GM21825 (cell line): ENCODE data around the gene MCFD2.
"Not testable (repeated sequence)": the region's sequence is repeated elsewhere in the genome, so short reads cannot be mapped to it uniquely, and the experiment has no call there.

Source experiments
- ATAC-seq: cut with Tn5 transposase; IDR thresholded peaks from one replicate; pipeline ENCODE4 v1.9.1; 2021; ENCODE audit warnings: mild to moderate bottlenecking, moderate library complexity; ENCODE audit not compliant: unreplicated experiment

The MCFD2 gene

DNA sequence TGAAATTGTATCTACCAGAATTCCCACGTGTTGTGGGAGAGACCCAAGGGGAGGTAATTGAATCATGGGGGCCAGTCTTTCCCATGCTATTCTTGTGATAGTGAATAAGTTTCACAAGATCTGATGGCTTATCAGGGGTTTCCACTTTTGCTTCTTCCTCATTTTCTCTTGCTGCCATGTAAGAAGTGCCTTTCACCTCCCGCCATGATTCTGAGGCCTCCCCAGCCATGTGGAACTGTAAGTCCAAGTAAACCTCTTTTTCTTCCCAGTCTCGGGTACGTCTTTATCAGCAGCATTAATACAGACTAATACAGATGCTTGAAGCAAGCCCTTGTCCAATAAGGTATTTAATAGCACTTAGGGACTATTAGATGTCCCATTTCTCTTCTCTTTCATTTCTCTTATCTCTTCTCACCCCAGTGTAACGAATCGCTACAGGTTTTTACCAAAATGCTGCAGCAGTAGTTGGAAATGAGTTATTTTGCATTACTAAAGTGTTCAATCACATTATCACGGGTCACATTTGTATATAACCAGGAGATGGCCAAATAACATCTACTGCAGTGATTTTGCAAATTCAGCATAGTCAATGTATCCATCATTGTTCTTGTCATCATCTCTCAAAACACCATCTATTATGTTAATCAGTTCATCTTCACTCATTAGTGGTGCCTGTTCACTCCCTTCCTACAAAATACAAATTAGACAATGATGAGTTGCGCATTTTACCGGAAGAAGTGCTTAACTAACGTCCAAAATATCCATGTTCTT is 10.5 kb downstream of the MCFD2 start:
- ATAC-seq: not testable (repeated sequence)

DNA sequence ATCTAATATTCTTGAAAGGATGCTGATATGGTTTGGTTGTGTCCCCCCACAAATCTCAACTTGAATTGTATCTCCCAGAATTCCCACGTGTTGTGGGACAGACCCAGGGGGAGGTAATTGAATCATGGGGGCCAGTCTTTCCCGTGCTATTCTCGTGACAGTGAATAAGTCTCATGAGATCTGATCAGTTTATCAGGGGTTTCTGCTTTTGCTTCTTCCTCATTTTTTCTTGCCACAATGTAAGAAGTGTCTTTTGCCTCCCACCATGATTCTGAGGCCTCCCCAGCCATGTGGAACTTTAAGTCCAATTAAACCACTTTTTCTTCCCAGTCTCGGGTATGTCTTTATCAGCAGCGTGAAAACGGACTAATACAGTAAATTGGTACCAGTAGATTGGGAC is 12.6 kb downstream of the MCFD2 start:
- not testable (repeated sequence) for ATAC-seq

GRCh38 chr2:46902465-46902864 is 13.1 kb downstream of the MCFD2 start:
- ATAC-seq: no peak

- ATAC-seq: no peak
These were observed 14.0 kb downstream of the MCFD2 start for GRCh38 chr2:46901611-46902010.

DNA sequence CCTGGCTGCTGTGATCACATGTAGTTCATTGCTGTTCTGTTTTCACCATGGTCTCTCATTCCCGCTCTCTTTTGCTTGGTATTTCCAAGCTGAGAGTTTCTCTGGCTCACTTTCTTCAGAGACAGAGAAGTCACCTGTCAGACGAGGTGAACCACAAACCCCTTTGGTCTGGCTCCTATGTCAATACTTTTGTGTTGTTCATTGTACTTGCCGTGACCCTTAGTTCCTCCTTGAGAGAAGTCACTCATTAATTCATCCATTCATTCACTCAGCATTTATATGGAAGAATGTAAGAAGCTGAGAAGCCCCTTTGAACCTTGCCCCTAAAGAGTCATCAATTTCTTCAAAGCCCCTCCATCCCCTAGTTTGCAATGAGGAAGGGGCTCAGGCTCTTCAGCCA is 15.2 kb downstream of the MCFD2 start:
- ATAC-seq: no peak

DNA sequence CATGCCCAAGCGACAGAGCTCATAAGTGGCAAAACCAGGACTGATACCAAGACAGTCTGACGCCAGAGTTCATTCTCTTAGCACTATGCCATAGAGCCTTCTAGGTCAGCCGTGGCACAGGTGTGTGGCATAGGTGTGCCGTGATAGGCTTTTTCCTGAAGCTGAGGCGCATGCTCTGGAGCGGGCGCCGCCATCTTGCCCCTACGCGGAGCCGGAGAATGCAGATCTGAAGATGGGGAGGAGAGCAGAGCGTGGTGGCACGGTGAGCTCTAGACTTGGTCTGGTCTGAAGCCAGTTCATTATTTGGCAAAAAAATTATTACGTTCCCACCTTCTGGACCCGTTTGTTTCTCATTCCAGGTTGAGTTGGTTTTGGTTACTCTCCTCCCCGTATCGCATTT is 16.6 kb downstream of the MCFD2 start:
- ATAC-seq: no peak

DNA sequence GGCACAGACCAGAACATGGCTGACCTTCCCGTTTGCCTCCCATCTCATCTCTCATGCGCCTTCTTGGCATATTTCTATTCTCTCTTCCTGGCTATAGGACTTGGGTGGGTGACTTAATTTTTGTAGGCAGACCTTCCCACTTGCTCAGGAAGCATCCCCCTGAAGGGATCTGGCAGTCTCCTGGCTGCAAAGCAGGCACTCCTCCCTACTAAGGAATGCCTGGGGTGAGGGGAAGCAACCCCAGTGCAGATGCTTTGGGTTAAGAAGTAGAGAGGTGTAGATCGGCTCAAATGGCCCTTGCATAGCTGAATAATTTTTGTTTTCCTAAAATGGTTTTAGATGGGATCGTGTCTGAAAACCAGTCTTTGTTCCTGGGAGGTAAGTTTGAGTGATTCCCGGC is 17.6 kb downstream of the MCFD2 start:
- no peak for ATAC-seq

DNA sequence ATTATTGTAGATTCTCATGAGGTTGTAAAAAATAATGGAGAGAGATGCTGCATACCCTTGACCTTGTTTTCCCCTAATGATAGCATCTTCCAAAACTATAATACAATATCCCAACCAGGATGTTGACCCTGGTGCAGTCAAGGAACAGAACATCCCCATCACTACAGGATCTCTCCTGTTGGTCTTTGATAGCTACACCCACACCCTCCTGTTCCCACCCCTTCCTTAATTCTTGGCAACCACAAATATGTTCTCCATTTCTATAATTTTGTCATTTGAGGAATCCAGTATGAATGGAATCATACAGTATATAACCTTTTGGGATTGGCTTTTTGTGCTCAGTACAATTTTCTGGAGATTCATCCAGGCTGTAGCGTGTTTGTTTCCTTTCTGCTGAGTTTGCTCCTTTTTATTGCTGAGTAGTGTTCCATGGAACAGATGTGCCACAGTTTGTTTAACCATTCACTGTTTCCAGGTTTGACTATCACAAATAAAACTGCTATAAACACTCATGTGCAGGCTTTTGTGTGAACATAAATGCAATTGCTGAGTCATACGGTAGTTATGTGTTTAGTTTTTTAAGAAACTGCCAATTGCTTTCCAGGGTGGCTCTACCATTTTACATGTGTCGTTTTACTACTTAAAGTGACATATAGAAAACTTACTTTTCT is 22.2 kb downstream of the MCFD2 start:
- ATAC-seq: no peak

- ATAC-seq: no peak
These were observed 23.6 kb downstream of the MCFD2 start for GRCh38 chr2:46891956-46892553.

GRCh38 chr2:46888421-46888952 is 27.1 kb downstream of the MCFD2 start:
- ATAC-seq: no peak

- no peak for ATAC-seq
These were observed 28.3 kb downstream of the MCFD2 start for GRCh38 chr2:46887028-46887885.

GRCh38 chr2:46886268-46887027 is 29.2 kb downstream of the MCFD2 start:
- no peak for ATAC-seq

DNA sequence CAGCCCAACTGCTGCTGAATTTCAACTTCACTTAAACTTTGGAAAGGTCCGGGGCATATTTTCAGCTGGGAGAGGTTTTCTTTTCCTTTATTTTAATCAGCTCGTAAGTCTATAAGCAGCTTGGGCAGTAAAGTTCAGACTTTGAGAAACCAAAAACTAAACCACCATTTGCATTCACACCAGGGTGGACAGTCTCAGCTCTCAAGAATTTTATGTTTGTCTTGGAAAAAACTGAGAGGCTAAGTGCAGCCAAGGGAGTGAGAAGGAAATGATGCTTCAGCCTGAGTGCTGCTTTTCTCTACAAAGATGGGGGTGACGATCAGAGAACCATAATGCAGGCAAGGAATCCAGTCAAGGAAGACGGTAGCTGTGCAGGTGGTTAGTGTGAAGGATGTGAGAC is 30.2 kb downstream of the MCFD2 start:
- no peak for ATAC-seq

DNA sequence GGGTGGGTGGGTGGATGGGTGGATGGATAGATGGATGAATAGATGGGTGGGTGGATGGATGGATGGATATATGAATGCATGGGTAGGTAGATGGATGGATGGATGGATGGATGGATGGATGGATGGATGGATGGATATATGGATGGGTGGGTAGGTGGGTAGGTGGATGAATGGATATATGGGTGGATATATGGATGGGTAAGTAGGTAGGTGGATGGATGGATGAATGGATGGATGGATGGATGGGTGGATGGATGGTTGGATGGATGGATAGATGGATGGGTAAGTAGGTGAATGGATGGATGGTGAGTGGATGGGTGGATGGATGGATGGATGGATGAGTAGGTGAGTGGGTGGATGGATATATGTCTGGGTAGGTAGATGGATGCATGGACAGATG is 36.1 kb downstream of the MCFD2 start:
- no peak for ATAC-seq

DNA sequence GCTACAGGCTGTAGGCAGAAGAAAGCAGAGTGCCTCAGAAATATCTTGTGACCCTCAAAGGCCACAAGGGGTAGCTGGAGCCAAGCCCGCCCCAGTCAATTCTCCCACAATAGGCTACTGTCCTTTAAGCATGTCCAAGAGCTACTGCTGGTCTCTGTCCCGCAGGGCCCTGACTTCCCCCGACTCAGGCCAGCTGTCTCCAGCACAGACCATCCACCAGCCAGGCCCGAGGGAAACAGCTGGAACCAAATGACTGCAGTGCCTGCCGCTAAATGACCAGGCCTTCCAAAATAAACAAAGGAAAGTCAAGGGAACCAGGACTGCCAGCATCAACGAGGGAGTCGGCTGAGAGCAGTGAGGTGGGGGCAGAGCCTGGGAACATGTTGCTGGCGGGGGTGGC is 36.7 kb downstream of the MCFD2 start:
- ATAC-seq: no peak

DNA sequence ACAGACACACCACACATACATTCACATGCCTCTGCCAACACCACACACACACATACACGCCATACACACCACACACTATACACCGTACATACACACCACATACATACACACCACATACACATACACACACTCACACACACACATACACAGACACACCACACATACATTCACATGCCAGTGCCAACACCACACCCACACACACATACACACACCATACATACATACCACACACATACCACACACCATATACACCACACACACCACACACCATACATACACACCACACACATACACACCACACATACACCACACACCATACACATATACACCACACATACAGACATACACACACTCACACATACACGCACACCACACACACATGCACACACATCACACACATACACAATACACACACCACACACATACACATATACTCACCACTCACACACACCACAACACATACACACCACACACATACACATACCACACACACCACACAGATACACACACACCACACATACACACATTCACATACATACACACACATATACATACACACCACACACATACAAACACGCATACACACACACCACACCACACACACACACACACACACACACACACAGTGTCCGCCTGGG is 37.2 kb downstream of the MCFD2 start:
- no peak for ATAC-seq

DNA sequence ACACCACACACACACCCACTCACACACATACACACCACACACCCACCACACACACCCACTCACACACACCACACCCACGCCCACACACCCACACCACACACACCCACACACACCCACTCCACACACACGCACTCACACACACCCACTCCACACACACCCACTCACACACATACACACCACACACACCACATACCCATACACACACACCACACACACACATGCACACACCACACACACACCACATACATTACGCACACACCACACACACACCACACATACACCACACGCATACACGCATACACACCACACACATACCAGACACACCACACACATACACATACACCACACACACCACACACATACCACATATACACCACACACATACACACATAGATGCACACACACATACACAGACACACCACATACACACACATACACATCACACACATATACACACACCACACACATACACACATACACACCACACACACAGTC is 37.9 kb downstream of the MCFD2 start:
- ATAC-seq: no peak

DNA sequence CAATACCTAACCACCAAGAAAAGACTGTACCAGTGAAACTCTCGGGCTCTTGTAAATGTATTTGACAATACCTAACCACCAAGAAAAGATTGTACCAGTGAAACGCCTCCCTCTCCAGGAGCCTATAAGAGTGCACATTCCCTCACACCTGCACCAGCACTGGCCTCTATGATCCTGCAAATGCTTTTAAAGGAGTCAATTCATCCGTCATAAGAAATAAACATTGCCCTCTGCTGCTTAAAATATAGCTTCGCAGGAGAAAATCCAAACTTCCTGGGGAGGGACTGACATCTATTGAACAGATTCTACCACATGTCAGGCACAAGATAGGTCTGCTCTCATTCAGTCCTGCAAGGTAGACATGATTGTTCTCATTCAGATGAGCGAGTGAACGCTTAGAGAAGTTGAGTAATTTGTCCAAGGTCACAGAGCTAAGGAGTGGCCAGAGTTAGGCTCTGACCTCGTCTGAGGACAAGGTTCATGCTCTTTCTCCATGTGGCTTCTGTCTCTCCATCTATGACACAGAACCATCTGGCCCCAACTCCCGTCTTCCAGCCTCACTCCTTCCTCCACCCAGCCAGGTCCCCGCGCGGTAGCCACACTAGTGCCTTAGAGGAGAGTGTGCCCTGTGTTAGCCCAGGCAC is 38.7 kb downstream of the MCFD2 start:
- ATAC-seq: no peak
